ENCODE data around the gene IFT27. TPM values are rescaled to one million over a fixed set of nuclear protein-coding genes. Genes with fewer than 3 reads are reported as not detected.

IFT27 gene
- total RNA-seq, 2 experiments from 2014 or later, result 30.3 to 33.7 TPM

DNA sequence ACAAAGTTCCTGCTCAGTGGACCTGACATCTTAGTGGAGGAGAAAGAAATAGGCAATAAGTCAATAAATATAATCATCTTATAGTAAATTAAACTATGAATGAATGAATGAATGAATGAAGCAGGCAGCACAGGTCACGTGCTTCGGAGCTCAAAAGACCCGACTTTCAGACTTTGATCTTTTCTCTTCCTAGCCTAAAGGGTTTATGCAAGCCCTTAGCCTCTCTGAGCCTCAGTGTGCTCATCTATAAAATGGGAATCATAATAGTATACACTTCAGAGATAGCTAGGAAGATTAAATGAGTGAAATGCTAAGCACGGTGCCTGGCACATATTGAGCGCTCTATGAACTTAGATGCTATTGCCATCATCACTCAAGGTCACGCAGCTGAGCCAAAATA, 33.4 kb upstream of the IFT27 start:
- H3K4me1 Mint-ChIP-seq, result peaks cover 13% of the 10 kb centered on the region
- H3K36me3 Mint-ChIP-seq, result no peaks in the 10 kb centered on the region
- ATAC-seq (no peak), DNase-seq (no peak)
- no peak overlapping the region for H3K4me3 Mint-ChIP-seq
- H3K9me3 Mint-ChIP-seq (ENCODE audit: low read depth), result no peaks in the 10 kb centered on the region
- no peak overlapping the region for H3K27ac Mint-ChIP-seq
- peaks cover 25% of the 10 kb centered on the region for H3K27me3 Mint-ChIP-seq
- CTCF ChIA-PET, result interaction anchor here (0.9 to 1.3 kb wide), 4 partner anchors 27 to 210 kb away, joined by 3 to 6 read pairs (median 4); partner anchors contain the start of genes MPST and TST

DNA sequence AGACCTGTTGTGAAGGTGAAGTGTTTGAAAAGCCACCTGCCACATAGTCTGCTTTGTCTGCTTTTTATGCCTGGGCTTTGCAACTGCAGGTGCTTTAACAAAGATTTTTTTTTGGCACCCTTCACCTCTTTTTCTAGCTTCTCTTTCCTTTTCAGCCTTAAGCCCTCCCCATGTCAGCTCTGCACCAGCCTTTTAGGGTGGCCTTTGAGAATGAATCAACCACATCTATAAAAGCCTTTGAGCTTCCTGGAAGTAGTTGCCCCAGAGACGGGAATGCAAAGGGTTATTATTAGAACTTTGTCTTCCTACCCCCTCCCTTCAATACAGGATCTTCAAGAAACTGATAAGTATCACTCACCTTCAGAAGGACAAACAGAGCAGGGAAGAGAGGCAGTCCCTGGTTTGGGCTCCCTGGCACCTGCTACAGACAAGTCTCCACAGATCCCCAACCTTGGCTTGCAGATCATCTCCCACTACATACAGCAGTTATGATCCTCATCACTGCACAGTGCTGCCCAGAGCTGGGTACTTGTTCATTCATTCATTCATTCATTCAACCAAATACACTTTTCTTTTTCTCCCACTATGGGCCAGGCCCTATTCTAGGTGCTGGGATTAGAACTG, 32.9 kb upstream of the IFT27 start:
- no peak overlapping the region for H3K27ac Mint-ChIP-seq
- no peaks in the 10 kb centered on the region for H3K9me3 Mint-ChIP-seq (ENCODE audit: low read depth)
- H3K36me3 Mint-ChIP-seq, result no peaks in the 10 kb centered on the region
- CTCF ChIA-PET, result interaction anchor here (0.9 to 1.3 kb wide), 4 partner anchors 27 to 211 kb away, joined by 3 to 6 read pairs (median 4); partner anchors contain the start of genes MPST and TST
- ATAC-seq (no peak), DNase-seq (no peak)
- H3K4me3 Mint-ChIP-seq, result no peak overlapping the region
- peaks cover 19% of the 10 kb centered on the region for H3K27me3 Mint-ChIP-seq
- H3K4me1 Mint-ChIP-seq, result peaks cover 13% of the 10 kb centered on the region

DNA sequence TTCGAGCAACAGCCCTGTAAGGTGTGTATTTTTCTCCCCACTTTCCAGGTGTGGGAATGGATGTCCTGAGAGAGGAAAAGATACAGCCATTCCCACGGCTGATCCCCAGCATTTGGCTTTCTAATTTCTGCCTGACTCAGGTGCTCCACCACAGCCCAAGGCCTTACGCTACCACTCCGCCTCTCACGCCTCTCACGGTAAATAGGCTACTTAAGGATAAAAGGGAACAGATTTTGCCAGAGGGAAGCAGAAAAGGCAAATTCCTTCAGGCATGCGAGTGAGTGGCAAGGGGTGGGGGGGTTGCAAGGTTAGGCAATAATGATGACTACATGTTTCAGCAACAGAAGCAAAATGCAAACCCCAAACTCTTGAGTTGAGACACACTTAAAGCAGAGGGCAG, 31.7 kb upstream of the IFT27 start:
- no peak overlapping the region for H3K4me3 Mint-ChIP-seq
- H3K36me3 Mint-ChIP-seq, result no peaks in the 10 kb centered on the region
- H3K27me3 Mint-ChIP-seq, result peaks cover 9% of the 10 kb centered on the region
- CTCF ChIA-PET, result no interaction called here
- H3K27ac Mint-ChIP-seq, result no peak overlapping the region
- ATAC-seq (no peak), DNase-seq (no peak)
- H3K9me3 Mint-ChIP-seq (ENCODE audit: low read depth), result no peaks in the 10 kb centered on the region
- H3K4me1 Mint-ChIP-seq, result peaks cover 13% of the 10 kb centered on the region

DNA sequence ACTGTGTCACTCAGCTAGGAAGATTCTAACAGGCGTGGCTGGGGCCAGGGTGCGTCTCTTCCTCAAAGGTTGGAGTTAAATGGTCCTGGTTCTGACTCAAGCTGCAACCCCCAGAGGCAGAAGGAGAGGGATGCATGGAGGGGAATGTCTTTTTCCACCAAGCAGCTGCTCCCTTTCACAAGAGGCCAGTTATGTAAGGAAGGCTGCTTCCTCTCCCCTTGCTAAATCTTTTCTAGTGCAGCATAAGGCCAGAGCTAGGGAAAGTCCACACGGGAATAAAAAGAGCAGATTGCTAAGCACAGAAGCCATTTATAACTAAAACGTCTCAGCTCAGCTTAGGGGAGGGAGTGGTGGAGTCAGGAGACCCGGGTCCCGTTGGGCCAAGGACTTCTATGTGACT, 30.9 kb upstream of the IFT27 start:
- CTCF ChIA-PET, result interaction anchor here (1.3 to 3.6 kb wide), 2 partner anchors 47 to 49 kb away, joined by 4 to 10 read pairs; no protein-coding TSS in a partner anchor
- H3K9me3 Mint-ChIP-seq (ENCODE audit: low read depth), result no peaks in the 10 kb centered on the region
- no peak overlapping the region for H3K4me3 Mint-ChIP-seq
- ATAC-seq (no peak), DNase-seq (no peak)
- no peaks in the 10 kb centered on the region for H3K36me3 Mint-ChIP-seq
- peaks cover 13% of the 10 kb centered on the region for H3K4me1 Mint-ChIP-seq
- no peak overlapping the region for H3K27ac Mint-ChIP-seq
- peaks cover 6% of the 10 kb centered on the region for H3K27me3 Mint-ChIP-seq

DNA sequence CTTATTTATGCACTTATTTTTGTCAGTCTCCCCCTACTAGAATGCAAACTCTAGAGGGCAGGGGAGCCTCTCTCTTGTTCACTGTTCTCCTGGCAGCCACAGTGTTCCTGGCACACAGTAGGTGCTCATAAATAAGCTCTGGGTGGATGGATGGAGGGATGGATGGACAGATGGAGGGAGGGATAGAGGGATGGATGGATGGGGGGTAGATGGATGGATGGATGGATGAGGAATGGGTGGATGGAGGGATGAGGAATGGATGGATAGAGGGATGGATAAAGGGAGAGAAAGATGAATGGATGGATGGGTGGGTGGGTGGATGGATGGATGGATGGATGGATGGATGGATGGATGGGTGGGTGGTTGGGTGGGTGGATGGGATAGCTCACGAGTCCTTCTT, 27.4 kb upstream of the IFT27 start:
- no peaks in the 10 kb centered on the region for H3K9me3 Mint-ChIP-seq (ENCODE audit: low read depth)
- H3K4me1 Mint-ChIP-seq, result peaks cover 6% of the 10 kb centered on the region
- no peak overlapping the region for H3K4me3 Mint-ChIP-seq
- H3K27me3 Mint-ChIP-seq, result peaks cover 12% of the 10 kb centered on the region
- H3K27ac Mint-ChIP-seq, result no peak overlapping the region
- CTCF ChIA-PET, result interaction anchor here (3.6 kb wide), 1 partner anchor 53 kb away, joined by 10 read pairs; no protein-coding TSS in a partner anchor
- ATAC-seq, result no peak
- DNase-seq, result no peak
- no peaks in the 10 kb centered on the region for H3K36me3 Mint-ChIP-seq

DNA sequence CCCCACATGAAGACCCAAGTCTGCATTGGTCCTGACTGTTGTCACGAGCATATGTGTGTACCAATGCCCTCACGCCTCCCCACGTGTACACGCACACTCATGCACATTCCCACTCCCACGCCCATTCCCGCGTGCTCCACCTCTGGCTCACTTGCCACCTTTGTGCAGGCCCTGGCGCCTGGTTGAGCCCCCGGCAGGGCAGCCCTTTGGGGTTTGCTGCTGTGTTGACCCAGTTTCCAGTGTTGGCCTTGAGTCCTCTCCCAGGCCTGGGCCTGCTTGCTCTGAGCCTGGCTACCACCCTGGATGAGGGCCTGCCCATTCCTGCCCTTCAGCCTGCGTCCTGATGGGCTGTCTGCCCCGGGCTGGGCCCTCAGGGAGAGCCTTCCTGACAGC, 22.8 kb upstream of the IFT27 start:
- H3K4me3 Mint-ChIP-seq, result no peak overlapping the region
- no peak for DNase-seq
- CTCF ChIA-PET, result no interaction called here
- H3K9me3 Mint-ChIP-seq (ENCODE audit: low read depth), result no peaks in the 10 kb centered on the region
- peaks cover 22% of the 10 kb centered on the region for H3K27me3 Mint-ChIP-seq
- no peak overlapping the region for H3K27ac Mint-ChIP-seq
- no peaks in the 10 kb centered on the region for H3K4me1 Mint-ChIP-seq
- ATAC-seq, result no peak
- no peaks in the 10 kb centered on the region for H3K36me3 Mint-ChIP-seq

DNA sequence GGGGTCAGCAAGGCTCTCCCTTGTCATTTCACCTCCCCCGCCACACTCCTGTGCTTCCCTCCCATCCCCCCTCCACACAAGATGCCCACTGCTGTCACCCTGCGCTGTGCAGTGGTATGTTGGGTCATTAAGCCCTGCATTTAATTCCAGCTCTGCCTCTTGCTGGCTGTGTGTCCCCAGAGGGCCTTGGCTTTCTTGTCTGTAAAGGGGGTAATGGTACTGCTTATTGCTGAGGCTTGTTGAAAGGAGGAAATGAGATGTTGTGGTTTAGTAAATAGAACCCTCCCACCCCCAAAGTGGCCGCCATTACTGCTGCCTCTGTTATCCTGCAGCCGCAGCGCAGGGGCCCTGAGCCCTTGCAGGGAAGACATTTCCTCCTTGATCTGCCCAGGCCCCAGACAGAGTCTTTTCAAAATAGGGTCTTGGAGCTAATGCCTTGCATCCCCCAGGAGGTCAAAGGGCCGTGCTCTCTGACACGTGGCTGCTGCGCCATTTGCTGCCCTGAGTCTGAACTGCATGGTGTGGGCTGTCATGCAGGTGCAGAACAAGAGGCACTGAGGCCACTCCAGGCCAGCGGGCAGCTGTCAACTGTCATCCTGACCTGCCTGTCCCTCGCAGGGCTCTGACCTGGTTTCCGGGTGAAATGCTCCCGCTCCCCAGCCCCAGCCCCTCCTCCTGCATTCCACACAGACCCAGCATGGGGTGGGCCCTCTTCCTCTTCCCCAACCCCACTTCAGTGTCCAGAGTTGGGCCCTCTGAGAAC, 22.2 kb upstream of the IFT27 start:
- H3K27me3 Mint-ChIP-seq, result peaks cover 24% of the 10 kb centered on the region
- no peak overlapping the region for H3K4me3 Mint-ChIP-seq
- H3K27ac Mint-ChIP-seq, result no peak overlapping the region
- ATAC-seq (no peak), DNase-seq (no peak)
- H3K9me3 Mint-ChIP-seq (ENCODE audit: low read depth), result no peaks in the 10 kb centered on the region
- CTCF ChIA-PET, result no interaction called here
- no peaks in the 10 kb centered on the region for H3K36me3 Mint-ChIP-seq
- H3K4me1 Mint-ChIP-seq, result no peaks in the 10 kb centered on the region

DNA sequence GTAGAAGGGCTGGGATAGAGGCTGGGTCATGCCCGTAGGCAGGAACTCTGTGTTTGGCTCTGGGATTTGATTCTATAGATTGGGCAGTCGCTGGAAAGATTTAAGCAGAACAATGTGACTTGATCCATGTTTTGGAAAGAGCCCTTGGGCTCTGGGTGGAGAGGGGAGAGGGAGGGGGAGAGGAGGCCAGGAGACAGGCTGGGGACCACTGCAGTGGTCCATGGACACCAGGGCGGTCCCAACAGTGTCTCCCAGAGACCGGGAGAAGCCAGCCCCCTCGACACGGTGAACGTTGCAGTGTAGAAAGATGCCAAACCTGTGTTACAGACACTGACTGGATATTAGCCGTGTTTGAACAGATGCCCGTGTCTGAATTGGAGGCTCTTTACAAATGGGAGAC, 21.5 kb upstream of the IFT27 start:
- no peaks in the 10 kb centered on the region for H3K36me3 Mint-ChIP-seq
- no peaks in the 10 kb centered on the region for H3K4me1 Mint-ChIP-seq
- DNase-seq, result no peak
- no peaks in the 10 kb centered on the region for H3K9me3 Mint-ChIP-seq (ENCODE audit: low read depth)
- CTCF ChIA-PET, result no interaction called here
- peaks cover 24% of the 10 kb centered on the region for H3K27me3 Mint-ChIP-seq
- no peak overlapping the region for H3K4me3 Mint-ChIP-seq
- ATAC-seq, result no peak
- H3K27ac Mint-ChIP-seq, result no peak overlapping the region

DNA sequence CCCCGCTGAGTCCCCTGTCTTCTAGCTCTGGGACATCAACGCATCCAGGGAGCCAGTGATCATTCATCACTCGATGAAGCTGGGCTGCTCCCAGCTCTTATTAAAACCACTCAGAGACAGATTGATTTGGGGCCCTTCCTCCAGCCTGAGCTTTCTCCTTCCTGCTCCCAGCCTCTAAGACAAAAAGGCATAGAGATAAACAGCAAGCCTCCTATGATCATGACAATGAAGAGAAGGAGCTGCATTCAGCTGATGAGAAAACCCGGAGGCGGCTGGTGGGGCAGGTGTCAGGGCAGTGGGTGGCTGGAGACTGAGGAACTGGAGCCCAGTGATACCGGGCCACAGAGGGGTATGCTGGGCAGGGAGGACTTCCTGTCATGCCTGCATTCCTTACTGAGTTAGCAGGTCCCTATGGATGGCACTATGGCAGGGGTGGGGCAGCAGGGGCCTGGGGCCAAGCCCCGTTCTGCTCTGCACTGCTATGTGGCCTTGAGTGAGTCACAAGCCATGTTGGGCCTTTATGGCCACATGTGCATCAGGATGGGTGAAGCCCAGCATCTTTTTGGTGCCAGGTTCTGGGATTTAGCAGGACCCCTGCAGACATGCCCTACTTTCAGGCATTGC, 20.7 kb upstream of the IFT27 start:
- DNase-seq (no peak), ATAC-seq (no peak)
- CTCF ChIA-PET, result interaction anchor here (0.8 kb wide), 1 partner anchor 60 kb away, joined by 3 read pairs; no protein-coding TSS in a partner anchor
- peaks cover 20% of the 10 kb centered on the region for H3K27me3 Mint-ChIP-seq
- H3K4me1 Mint-ChIP-seq, result no peaks in the 10 kb centered on the region
- no peak overlapping the region for H3K4me3 Mint-ChIP-seq
- no peaks in the 10 kb centered on the region for H3K9me3 Mint-ChIP-seq (ENCODE audit: low read depth)
- no peak overlapping the region for H3K27ac Mint-ChIP-seq
- H3K36me3 Mint-ChIP-seq, result no peaks in the 10 kb centered on the region

DNA sequence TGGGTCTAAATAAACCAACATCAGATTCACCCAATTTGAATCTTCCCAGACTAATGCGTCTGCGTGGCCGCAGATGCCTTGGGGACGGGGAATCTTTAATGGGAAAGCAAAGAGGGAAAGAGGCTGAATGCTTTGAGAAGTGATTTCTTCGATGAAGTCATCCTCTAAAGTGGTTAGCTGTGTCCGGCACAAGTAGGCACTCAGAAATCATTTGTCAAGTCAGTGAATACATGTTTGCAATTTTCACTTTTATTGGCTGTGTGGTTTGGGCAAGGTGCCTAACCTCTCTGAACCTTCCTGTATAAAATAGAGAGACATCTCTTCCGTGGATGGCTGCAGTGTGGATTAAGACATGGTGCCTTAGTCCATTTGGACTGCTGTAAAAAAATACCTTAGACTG, 19.7 kb upstream of the IFT27 start:
- Mint-ChIP-seq H3K27me3 (peaks cover 15% of the 10 kb centered on the region), H3K36me3 (no peaks in the 10 kb centered on the region), H3K27ac (no peak overlapping the region), H3K4me1 (peaks cover 10% of the 10 kb centered on the region), H3K9me3 (ENCODE audit: low read depth) (no peaks in the 10 kb centered on the region), H3K4me3 (no peak overlapping the region)
- CTCF ChIA-PET, result no interaction called here
- ATAC-seq (no peak), DNase-seq (no peak)

DNA sequence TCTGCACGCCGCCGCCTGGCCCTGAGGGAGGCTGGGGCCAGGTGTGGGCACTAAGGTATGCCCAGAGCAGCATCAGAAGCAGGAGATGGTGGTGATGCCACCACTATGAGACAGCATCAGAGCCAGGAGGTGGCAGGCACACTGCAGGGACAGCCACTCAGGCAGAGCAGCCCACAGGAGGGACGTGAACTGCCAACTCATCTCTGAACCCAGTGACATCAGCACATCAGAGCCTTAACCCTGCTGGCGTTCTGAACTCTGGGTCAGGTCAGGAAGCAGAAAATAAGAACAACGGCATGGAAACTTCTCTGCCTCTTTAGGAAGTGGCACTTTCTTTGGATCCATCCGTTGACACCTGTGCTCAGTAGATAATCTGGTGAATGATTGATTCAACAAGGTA, 14.7 kb upstream of the IFT27 start:
- H3K27ac Mint-ChIP-seq, result peak overlapping the region; percentile 13
- no peaks in the 10 kb centered on the region for H3K9me3 Mint-ChIP-seq (ENCODE audit: low read depth)
- peaks cover 27% of the 10 kb centered on the region for H3K27me3 Mint-ChIP-seq
- no peaks in the 10 kb centered on the region for H3K36me3 Mint-ChIP-seq
- H3K4me3 Mint-ChIP-seq, result no peak overlapping the region
- CTCF ChIA-PET, result interaction anchor here (1.3 to 2.3 kb wide), 3 partner anchors 63 to 71 kb away, joined by 3 to 10 read pairs (median 6); no protein-coding TSS in a partner anchor
- DNase-seq (peak; percentile 80), ATAC-seq (peak; percentile 99)
- peaks cover 13% of the 10 kb centered on the region for H3K4me1 Mint-ChIP-seq

DNA sequence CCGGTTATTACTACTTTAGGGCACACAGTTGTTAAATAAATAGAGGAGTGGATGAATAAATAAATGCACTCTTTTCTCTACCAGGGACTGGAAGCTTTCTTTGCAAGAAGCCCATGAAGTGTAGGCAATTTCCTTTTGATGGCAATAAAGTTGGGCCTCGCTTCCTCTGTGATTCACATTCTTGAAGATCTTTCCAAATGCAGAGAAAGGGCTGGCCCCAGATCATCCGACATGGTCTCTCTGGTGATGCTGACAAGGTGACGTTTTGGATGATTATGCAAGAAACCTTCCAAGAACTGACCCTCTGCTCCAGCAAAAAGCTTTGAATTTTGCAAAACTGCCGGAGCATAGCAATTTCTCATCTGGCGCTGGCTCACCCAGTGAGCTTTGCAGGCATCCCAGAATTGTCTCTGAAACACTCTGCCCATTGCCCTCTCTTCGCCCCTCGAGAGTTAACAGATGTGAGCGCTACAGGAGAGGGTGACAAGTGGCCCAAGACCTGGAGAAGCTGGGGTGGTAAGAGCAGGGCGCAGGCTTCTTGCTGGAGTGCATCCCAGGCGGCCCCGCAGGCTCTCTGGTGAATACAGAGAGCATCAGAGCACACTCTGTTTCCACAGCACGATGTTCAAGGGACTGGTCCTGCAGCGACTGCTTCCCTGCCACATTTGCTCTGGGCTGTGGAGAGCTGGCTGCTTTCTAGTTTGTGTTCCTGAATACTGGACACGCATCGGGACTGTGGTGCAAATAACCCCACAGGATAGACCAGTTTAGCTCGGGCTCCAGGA, 11.5 kb upstream of the IFT27 start:
- H3K36me3 Mint-ChIP-seq, result no peaks in the 10 kb centered on the region
- CTCF ChIA-PET, result interaction anchor here (1.0 to 14.4 kb wide), 7 partner anchors 12 to 257 kb away, joined by 3 to 180 read pairs (median 13); partner anchors contain the start of genes IFT27 and NCF4

DNA sequence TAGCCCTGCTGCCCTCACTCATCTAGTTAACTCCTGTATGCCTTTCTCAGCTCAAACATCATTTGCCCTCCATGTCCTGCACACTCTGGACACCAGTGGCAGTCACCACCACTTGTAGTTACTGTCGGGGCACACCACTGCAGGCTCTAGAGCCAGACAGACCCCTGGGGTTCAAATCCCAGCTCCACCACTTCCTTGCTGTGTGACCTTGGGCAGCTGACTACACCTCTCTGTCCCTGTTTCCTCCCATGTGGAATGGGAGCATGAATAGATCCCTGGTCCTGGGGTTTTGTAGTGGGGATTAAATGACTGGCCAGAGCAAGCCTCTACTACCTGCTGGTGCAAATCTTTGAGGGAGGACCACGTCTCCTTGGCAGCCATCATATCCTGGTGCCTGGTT, 7.8 kb upstream of the IFT27 start:
- DNase-seq (no peak), ATAC-seq (no peak)
- H3K4me3 Mint-ChIP-seq, result no peak overlapping the region
- no peak overlapping the region for H3K27ac Mint-ChIP-seq
- no peaks in the 10 kb centered on the region for H3K36me3 Mint-ChIP-seq
- H3K27me3 Mint-ChIP-seq, result peaks cover 14% of the 10 kb centered on the region
- CTCF ChIA-PET, result interaction anchor here (4.9 to 14.4 kb wide), 4 partner anchors 8 to 195 kb away, joined by 19 to 180 read pairs (median 90); partner anchors contain the start of genes IFT27 and NCF4
- peaks cover 20% of the 10 kb centered on the region for H3K4me1 Mint-ChIP-seq
- no peaks in the 10 kb centered on the region for H3K9me3 Mint-ChIP-seq (ENCODE audit: low read depth)

More for the DNA sequence above, 11.5 kb upstream of the IFT27 start:
- Mint-ChIP-seq H3K4me3 (no peak overlapping the region), H3K9me3 (ENCODE audit: low read depth) (no peaks in the 10 kb centered on the region), H3K27me3 (peaks cover 20% of the 10 kb centered on the region), H3K27ac (no peak overlapping the region), H3K4me1 (peaks cover 18% of the 10 kb centered on the region)
- no peak for DNase-seq
- no peak for ATAC-seq

Data from activated CD8-positive, alpha-beta memory T cell treated with anti-CD3 and anti-CD28 coated beads, Interleukin-2, amount 10 ng/mL, durations not matched to agents 7 days and 5 days (primary cell).